Activated CD8-positive, alpha-beta memory T cell treated with anti-CD3 and anti-CD28 coated beads, Interleukin-2, amount 50 U/mL, for 48 hours (primary cell): ENCODE results near the gene ACTC1.

ENCODE experiments used
- DNase-seq: peaks from one replicate; pipeline ENCODE4 v3.0.0-alpha.2; 2020

ACTC1 gene

GRCh38 chr15:34755419-34755773 lies 40.0 kb downstream of the ACTC1 start:
- DNase-seq, result no peak

- no peak for DNase-seq
Observed at GRCh38 chr15:34754674-34755418, 40.5 kb downstream of the ACTC1 start, which contains the start of gene GJD2. GJD2 (minus strand) TSS chr15:34754998; CDS start chr15:34754488, 510 bp downstream.

GRCh38 chr15:34754171-34754601 lies 41.2 kb downstream of the ACTC1 start:
- DNase-seq, result no peak

- DNase-seq, result no peak
Observed at GRCh38 chr15:34753236-34753894, 42.0 kb downstream of the ACTC1 start.

- no peak for DNase-seq
Observed at GRCh38 chr15:34749691-34750090, 45.7 kb downstream of the ACTC1 start.
